NT2/D1 (cell line): Measurements from ENCODE around the gene FAM171A1.
"Not testable (repeated sequence)": the region's sequence is repeated elsewhere in the genome, so short reads cannot be mapped to it uniquely, and the experiment has no call there.

Experiments
- DNase-seq: peaks from one replicate; pipeline ENCODE4 v3.0.0-alpha.2; 2011; ENCODE audit warnings: low read depth, low spot score
- H3K27me3 ChIP-seq: 2 replicates; pipeline ENCODE4 v1.6.0; 2011; ENCODE audit warnings: mild to moderate bottlenecking; ENCODE audit not compliant: insufficient read length, insufficient read depth
- H3K36me3 ChIP-seq: 2 replicates; pipeline ENCODE4 v1.6.1; 2011; ENCODE audit warnings: mild to moderate bottlenecking, low read length, mixed read lengths; ENCODE audit not compliant: insufficient read depth, insufficient read length
- H3K4me1 ChIP-seq: 2 replicates; pipeline ENCODE4 v1.5.1; 2011; ENCODE audit not compliant: insufficient read depth, insufficient read length
- H3K4me3 ChIP-seq: 2 replicates; pipeline ENCODE4 v1.5.1; 2011; ENCODE audit warnings: low read depth; ENCODE audit not compliant: insufficient read length
- H3K9ac ChIP-seq: 2 replicates; pipeline ENCODE4 v1.6.0; 2011; ENCODE audit warnings: low read depth; ENCODE audit not compliant: insufficient read length
- H3K9me3 ChIP-seq: 2 replicates; pipeline ENCODE4 v1.5.1; 2011; ENCODE audit warnings: mild to moderate bottlenecking, low read length; ENCODE audit not compliant: insufficient read depth
- SUZ12 ChIP-seq: IDR thresholded peaks from 2 replicates; pipeline ENCODE4 v1.6.1; 2011; ENCODE audit not compliant: insufficient read length, insufficient read depth; ENCODE audit errors: extremely low read depth
- YY1 ChIP-seq: IDR thresholded peaks from 2 replicates; pipeline ENCODE4 v1.6.1; 2011; ENCODE audit not compliant: insufficient read length, insufficient read depth
- ZNF274 ChIP-seq: IDR thresholded peaks from 2 replicates; pipeline ENCODE4 v1.6.1; 2011; ENCODE audit warnings: mild to moderate bottlenecking, low read depth, low read length

The FAM171A1 gene

GRCh38 chr10:15202639-15203038 is 168.4 kb downstream of the FAM171A1 start:
- no peaks in the 10 kb centered on the region for H3K9me3 ChIP-seq
- DNase-seq = no peak
- H3K36me3 ChIP-seq = peaks cover 6% of the 10 kb centered on the region
- no peak for TF ChIP-seq YY1
- no peak for TF ChIP-seq ZNF274
- no peak for TF ChIP-seq SUZ12
- no peak overlapping the region for H3K9ac ChIP-seq
- H3K4me1 ChIP-seq = no peaks in the 10 kb centered on the region
- no peak overlapping the region for H3K4me3 ChIP-seq
- no peaks in the 10 kb centered on the region for H3K27me3 ChIP-seq

DNA sequence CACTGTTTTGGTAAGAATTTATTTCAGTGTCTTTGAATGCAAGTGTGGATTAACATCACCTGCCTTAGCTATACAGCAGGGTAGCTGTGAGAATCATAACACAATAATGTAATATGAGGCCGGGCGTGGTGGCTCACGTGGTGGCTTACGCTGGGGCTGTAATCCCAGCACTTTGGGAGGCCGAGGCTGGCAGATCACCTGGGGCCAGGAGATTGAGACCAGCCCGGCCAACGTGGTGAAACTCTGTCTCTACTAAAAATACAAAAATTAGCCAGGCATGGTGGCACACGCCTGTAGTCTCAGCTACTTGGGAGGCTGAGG is 168.8 kb downstream of the FAM171A1 start:
- not testable (repeated sequence) for H3K9ac ChIP-seq, H3K27me3 ChIP-seq, H3K36me3 ChIP-seq, H3K9me3 ChIP-seq, H3K4me3 ChIP-seq, DNase-seq, H3K4me1 ChIP-seq

DNA sequence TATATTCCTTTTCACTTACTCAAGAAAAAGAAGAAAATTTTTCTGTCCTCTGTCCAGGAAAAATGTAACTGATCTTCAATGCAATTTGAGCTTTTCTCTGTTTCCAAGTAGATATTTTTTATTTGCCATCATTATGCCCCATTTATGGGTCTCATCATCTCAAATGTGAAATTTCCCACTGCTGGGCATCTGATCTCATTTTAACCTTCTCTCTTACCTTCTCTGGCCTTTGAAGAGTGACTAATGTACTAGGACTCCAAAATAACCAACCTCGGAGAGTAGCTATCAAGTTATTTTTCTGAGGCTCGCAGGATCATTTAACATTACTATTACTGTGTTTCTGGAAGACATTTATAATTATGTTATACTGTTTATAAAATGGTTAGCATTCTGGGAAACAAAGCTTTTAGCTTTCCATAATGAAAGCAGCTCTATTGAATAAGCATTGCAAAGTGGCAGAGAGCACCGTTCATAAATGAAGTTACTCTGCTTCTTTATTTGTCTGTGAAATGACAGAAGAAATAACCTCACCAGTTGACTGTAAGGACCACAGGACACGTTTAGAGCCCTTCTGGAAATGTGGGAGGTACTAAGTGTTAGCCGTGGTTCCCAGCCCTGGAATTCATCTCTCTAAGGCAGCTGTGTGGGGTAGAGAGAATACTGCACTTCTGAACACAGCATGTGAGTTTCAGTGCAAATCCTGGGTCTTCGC is 169.3 kb downstream of the FAM171A1 start:
- H3K4me3 ChIP-seq = no peak overlapping the region
- no peak for DNase-seq
- TF ChIP-seq YY1 = no peak
- TF ChIP-seq SUZ12 = no peak
- TF ChIP-seq ZNF274 = no peak

DNA sequence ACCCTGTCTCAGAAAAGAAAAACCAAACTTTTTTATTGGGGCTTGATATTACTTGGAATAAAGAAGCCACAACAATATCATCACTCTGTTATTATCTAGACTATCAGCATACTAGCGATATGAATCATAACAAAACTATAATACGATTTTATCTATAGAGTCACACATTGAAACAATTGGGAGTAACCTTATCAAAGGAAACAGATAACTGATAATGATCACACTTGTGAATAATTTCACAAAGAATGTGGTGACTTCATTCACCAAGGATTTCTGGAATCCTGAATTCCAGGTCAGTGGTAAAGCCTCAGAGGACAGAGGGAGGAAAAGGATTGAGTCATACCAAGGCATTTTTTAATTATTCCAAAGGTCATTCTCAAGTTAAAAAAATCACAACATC is 170.5 kb downstream of the FAM171A1 start:
- H3K36me3 ChIP-seq = no peaks in the 10 kb centered on the region
- DNase-seq = peak; percentile 11
- H3K9me3 ChIP-seq = no peaks in the 10 kb centered on the region
- no peaks in the 10 kb centered on the region for H3K4me1 ChIP-seq
- H3K27me3 ChIP-seq = no peaks in the 10 kb centered on the region
- H3K4me3 ChIP-seq = no peak overlapping the region
- TF ChIP-seq YY1 = no peak
- no peak for TF ChIP-seq SUZ12
- TF ChIP-seq ZNF274 = no peak
- H3K9ac ChIP-seq = no peak overlapping the region

More for the DNA sequence above, 169.3 kb downstream of the FAM171A1 start:
- Histone ChIP-seq H3K36me3 (peaks cover 4% of the 10 kb centered on the region), H3K27me3 (no peaks in the 10 kb centered on the region), H3K4me1 (no peaks in the 10 kb centered on the region), H3K9me3 (no peaks in the 10 kb centered on the region), H3K9ac (no peak overlapping the region)

GRCh38 chr10:15197911-15198310 is 173.2 kb downstream of the FAM171A1 start:
- Histone ChIP-seq H3K27me3 (no peaks in the 10 kb centered on the region), H3K36me3 (no peaks in the 10 kb centered on the region), H3K4me3 (no peak overlapping the region), H3K9ac (no peak overlapping the region), H3K9me3 (no peaks in the 10 kb centered on the region), H3K4me1 (no peaks in the 10 kb centered on the region)
- TF ChIP-seq SUZ12 (no peak), YY1 (no peak), ZNF274 (no peak)
- DNase-seq = no peak

- Histone ChIP-seq H3K4me1 (no peaks in the 10 kb centered on the region), H3K9me3 (no peaks in the 10 kb centered on the region), H3K36me3 (no peaks in the 10 kb centered on the region), H3K9ac (no peak overlapping the region), H3K4me3 (no peak overlapping the region), H3K27me3 (no peaks in the 10 kb centered on the region)
- no peak for DNase-seq
- no peak for TF ChIP-seq SUZ12
- TF ChIP-seq YY1 = no peak
- no peak for TF ChIP-seq ZNF274
These were observed 173.8 kb downstream of the FAM171A1 start for GRCh38 chr10:15197276-15197675.

DNA sequence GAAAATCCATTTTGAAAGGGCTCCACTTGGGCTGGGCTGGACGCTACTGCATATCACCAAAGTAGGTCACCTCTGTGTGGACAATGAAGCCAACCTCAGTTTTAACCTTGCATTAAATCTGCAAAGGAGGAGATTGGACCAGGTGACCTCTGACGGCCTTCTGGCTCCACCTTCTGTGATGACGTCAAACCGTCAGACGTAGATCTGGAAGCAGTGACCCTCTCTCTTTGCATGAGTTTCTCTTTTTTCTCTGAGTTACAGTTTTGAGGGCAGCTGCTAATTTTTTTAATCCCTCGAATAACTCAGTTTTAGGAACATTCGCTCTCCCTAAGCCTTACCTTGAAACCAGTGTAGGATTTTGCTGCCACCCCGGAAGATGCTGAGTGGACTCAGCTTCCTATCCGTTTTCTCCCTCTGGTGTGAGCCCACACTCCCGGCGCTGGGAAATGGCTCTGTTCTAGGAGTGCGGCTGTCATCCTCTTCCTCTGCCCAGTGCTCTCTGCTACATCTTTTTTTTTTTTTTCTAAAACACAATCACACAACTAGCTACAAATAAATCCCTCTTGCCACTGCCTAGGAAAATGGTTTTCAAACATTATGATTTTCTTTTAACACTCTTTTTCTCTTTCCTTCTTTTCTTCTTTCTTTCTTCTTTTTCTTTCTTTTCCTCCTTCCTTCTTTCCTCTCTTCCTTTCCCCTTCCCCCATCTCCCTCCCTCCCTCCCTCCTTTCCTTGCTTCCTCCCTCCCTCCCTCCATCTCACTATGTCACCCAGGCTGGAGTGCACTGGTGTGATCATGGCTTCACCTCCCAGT is 174.9 kb downstream of the FAM171A1 start:
- Histone ChIP-seq H3K9me3 (no peaks in the 10 kb centered on the region), H3K4me3 (no peak overlapping the region), H3K9ac (no peak overlapping the region), H3K36me3 (no peaks in the 10 kb centered on the region), H3K4me1 (no peaks in the 10 kb centered on the region), H3K27me3 (no peaks in the 10 kb centered on the region)
- no peak for DNase-seq
- no peak for TF ChIP-seq ZNF274
- TF ChIP-seq YY1 = no peak
- no peak for TF ChIP-seq SUZ12
